NCI-H1694 treated with DMSO at 0.1 percent for 48 hours (cell line): ENCODE measurements around the gene LRBA.
"Not testable (repeated sequence)": the region's sequence is repeated elsewhere in the genome, so short reads cannot be mapped to it uniquely, and the experiment has no call there.

Source experiments
- DNase-seq: peaks from one replicate; lab custom pipeline; 2025; lab: John Stamatoyannopoulos, UW

Gene LRBA

DNA sequence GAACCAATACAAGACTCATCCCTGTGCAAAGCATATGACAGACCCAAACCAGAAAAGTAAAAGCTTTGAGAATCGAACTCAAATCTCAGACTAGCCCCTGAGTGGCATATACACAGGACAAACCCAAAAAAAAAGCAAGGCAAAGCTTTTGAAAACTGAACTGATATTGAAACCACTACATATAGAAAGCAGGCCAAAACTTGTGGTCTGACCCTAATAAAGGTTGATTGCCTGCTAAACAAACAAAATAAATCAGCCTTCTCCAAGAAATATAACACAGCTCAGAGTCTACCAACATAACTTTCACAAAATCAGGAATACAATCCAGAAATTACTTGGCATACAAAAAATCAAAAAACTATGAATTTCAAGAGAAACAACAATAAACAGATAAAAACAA lies 40.3 kb downstream of the LRBA start:
- no peak for DNase-seq

- DNase-seq, result no peak
These were observed 40.8 kb downstream of the LRBA start for GRCh38 chr4:150974252-150974640.

DNA sequence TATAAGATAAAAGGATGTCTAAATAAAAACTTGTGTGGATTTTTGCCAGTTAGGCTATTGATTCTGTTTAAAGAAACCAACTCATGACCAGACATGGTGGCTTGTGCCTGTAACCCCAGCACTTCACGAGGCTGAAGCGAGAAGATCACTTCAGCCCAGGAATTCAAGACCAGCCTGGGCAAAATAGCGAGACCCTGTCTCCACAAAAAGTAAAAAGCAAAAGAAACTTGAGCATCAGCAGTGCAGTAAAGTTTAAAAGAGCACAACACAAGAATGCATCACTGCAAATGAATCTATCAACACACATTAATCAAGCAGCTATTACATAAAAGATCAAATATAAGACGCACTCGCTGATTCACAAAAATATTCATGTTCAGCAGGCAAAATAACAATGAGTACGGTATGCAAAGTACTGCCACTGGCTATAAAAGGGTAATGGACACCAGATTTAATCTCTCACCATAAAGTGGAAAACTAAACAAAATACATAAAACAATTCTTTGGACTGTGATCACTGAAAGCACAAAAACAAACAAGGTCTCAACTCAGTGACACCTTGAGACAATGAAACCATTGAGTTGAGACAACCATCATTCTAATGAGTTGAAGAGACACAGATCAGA lies 41.3 kb downstream of the LRBA start:
- no peak for DNase-seq

GRCh38 chr4:150972592-150972991 lies 42.5 kb downstream of the LRBA start:
- no peak for DNase-seq

DNA sequence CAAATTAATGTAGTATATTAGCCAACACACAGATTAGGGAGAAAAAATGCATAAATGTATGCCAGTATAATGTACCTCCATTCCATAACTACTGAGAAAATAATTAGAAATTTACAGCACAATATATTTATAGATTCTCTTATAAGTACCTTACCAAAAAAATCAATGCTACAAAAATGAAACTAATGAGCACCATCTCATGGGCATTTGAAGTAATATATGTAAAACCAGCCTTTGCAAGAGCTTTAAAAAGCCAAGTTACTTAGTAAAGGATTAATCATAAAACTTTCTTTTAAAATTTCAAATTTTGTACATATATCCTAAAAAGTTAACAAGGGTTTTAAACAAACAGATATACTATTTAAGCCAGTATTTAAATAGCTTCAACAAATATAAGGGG lies 43.2 kb downstream of the LRBA start:
- DNase-seq, result no peak

- no peak for DNase-seq
These were observed 44.4 kb downstream of the LRBA start for GRCh38 chr4:150970685-150971151.

DNA sequence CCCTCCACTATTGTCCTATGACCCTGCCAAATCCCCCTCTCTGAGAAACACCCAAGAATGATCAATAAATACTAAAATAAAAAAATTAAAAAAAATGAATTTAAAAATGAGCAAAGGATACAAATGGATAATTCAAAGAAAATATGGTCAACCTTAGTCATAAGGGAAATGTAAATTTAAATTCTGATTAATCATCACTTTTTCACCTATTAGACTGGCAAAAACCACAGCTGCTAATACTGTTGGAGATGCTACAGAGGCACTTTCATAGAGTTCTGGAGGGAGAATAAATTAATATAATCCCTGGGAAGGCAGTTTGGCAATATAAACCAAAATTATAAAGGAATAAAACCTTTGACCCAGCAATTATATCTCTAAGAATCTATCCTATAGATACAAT lies 50.3 kb downstream of the LRBA start:
- no peak for DNase-seq

- not testable (repeated sequence) for DNase-seq
These were observed 51.3 kb downstream of the LRBA start for GRCh38 chr4:150963602-150964345.

- no peak for DNase-seq
These were observed 52.8 kb downstream of the LRBA start for GRCh38 chr4:150962245-150962644.

- DNase-seq, result no peak
These were observed 53.5 kb downstream of the LRBA start for GRCh38 chr4:150961566-150961965.

DNA sequence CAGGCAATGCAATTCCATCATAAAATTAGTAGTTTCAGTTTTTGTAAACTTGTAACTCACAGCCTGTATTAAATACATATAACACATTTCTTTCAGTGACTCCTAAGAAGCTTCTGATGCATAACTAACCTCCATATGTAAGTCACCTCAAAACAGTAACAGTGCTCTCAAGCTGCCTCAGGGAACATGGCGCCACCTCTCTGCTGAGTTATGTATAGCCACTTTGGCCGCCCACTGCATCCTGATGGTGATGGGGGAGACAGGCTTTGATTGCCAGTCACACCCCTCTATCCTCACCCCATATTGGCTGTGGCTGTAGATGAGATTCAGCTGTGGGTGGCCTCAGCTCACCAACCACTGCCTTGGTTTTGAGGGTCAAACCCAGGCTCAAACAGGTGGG lies 54.3 kb downstream of the LRBA start:
- DNase-seq, result peak; percentile 1

DNA sequence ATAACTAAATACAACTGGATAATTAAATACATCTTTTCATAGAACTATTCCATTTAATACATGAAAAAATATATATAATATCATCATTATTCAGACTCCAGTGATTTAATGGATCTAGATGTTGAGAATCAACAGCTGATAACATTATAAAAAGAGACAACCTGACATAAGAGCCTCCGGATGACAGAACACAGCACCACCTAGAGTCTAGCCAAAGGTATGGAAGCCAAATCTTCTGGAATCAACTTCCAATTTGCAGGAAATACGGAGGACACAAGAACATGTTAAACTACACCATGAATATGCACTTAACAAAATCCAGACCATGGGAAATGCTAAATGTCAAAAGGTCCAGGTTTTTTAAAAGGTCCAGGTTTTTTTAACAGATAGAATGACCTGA lies 55.0 kb downstream of the LRBA start:
- no peak for DNase-seq

GRCh38 chr4:150957981-150958380 lies 57.1 kb downstream of the LRBA start:
- DNase-seq, result not testable (repeated sequence)

DNA sequence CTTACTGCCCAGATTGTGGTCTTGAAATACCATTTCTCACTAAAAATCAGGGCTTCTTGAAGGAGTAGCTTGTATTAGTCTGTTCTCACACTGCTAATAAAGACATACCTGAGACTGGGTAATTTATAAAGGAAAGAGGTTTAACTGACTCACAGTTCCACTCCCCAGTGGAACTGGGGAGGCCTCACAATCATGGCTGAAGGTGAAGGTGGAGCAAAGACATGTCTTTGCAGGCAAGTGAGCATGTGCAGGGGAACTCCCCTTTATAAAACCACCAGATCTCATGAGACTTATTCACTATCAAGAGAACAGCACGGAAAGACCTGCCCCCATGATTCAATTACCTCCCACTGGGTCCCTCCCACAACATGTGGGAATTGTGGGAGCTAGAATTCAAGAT lies 58.0 kb downstream of the LRBA start:
- not testable (repeated sequence) for DNase-seq

GRCh38 chr4:150953916-150954315 lies 61.2 kb downstream of the LRBA start:
- not testable (repeated sequence) for DNase-seq

GRCh38 chr4:150952167-150952845 lies 62.8 kb downstream of the LRBA start:
- no peak for DNase-seq

- DNase-seq, result no peak
These were observed 64.3 kb downstream of the LRBA start for GRCh38 chr4:150950657-150951288.

GRCh38 chr4:150949943-150950342 lies 65.1 kb downstream of the LRBA start:
- no peak for DNase-seq

GRCh38 chr4:150949342-150949741 lies 65.7 kb downstream of the LRBA start:
- no peak for DNase-seq

- DNase-seq, result no peak
These were observed 66.4 kb downstream of the LRBA start for GRCh38 chr4:150948710-150949109.

- DNase-seq, result no peak
These were observed 67.0 kb downstream of the LRBA start for GRCh38 chr4:150948074-150948473.

- no peak for DNase-seq
These were observed 70.4 kb downstream of the LRBA start for GRCh38 chr4:150944660-150945059.

- DNase-seq, result no peak
These were observed 71.3 kb downstream of the LRBA start for GRCh38 chr4:150943818-150944217.
